NCI-H2227 (cell line): ENCODE results near the gene ERVK3-1.
A peak's percentile ranks its signal among the peaks of the same experiment; 100 is the strongest.
"Not testable (repeated sequence)": the region's sequence is repeated elsewhere in the genome, so short reads cannot be mapped to it uniquely, and the experiment has no call there.

Source experiments
- DNase-seq: peaks from one replicate; lab custom pipeline; 2025; ENCODE audit not compliant: unreplicated experiment; lab: John Stamatoyannopoulos, UW

The ERVK3-1 gene, protein sequence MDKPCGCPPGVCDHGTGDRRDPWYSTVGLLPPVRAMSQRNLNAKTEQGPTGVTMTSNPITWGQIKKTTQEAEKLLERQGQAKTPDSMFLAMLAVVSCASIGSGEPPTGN

DNA sequence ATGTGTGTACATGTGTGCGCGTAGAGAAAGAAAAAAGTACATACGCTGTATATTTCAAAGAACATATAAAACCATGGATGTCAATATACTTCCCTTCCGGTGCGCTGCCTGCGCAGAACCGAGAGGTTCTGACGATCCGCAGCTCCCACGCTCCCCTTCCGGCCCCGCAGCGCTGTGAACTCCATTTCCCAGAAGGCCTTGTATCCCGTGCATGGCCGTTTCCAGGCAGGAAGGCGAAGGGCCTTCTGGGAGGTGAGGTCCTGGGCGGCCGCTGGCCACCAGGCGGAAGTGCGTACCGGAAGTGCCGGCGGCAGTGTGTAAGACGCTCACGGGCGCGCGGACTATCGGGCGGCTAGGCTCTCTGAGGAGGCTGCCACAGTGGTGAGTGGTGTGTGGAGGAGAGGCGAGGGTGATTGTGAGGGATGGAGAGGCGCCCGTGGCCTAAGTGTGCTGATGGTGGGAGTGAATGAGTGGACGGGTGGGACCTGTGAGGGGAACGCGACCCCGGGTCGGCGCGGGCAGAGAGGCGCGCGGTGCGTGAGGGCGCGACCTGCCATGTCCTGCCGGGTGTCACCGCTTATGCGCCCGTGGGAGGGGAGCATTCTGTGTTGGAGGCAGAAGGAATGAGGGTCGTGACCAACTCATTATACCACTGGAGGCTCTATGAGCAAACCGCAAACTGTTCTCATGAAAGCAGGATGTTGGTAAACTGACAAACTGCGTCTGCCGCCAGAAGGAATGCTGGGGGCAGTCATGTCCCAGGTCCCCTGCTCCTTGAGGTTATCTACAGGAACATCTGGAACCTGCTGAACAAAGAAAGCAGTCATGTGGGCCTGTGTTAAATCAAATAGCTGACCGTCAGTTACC, at the start of gene ERVK3-1:
ERVK3-1 (plus strand) TSS at position 313 of the 867 bp plus-strand sequence. CDS start 6,792 bp downstream, outside the sequence.
- peak; percentile 100 for DNase-seq

DNA sequence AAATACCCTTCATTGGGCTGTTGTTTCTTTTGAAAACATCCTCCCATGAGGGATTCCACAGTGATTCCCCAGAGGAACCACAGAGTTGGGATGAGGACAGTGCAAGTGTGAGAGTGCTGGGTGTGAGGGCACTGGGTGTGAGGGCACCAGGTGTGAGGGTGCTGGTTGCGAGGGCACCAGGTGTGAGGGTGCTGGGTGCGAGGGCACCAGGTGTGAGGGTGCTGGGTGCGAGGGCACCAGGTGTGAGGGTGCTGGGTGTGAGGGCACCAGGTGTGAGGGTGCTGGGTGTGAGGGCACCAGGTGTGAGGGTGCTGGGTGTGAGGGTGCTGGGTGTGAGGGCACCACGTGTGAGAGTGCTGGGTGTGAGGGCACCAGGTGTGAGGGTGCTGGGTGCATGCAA, 46.9 kb upstream of the ERVK3-1 start:
- DNase-seq: not testable (repeated sequence)

DNA sequence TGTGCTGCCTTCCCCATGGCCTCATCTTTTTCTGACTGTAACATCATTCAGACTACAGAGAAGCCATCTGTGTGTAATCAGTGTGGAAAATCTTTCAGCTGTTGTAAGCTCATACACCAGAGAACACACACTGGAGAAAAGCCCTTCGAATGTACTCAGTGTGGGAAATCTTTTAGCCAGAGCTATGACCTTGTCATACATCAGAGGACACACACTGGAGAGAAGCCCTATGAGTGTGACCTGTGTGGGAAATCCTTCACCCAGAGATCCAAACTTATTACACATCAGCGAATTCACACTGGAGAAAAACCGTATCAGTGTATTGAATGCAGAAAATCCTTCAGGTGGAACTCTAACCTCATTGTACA, 43.6 kb upstream of the ERVK3-1 start:
- no peak for DNase-seq

DNA sequence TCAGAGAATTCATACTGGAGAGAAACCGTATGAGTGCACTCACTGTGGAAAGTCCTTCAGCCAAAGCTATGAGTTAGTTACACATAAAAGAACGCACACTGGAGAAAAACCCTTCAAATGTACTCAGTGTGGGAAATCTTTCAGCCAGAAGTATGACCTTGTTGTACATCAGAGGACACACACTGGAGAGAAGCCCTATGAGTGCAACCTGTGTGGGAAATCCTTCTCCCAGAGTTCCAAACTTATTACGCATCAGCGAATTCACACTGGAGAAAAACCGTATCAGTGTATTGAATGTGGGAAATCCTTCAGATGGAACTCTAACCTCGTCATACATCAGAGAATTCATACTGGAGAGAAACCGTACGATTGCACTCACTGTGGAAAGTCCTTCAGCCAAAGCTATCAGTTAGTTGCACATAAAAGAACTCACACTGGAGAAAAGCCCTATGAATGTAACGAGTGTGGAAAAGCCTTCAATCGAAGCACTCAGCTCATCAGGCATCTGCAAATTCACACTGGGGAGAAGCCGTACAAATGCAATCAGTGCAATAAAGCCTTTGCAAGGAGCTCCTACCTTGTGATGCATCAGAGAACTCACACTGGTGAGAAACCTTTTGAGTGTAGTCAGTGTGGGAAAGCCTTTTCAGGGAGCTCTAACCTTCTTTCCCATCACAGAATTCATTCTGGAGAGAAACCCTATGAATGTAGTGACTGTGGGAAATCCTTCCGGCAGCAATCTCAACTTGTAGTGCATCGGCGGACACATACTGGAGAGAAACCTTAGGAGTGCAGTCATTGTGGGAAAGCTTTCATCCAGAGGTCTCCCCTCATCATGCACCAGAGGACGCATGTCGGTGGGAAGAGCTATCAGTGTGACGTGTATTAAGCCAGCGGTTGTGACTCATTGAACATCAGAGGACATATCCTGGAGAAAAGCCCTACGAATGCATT, 42.9 kb upstream of the ERVK3-1 start:
- no peak for DNase-seq

DNA sequence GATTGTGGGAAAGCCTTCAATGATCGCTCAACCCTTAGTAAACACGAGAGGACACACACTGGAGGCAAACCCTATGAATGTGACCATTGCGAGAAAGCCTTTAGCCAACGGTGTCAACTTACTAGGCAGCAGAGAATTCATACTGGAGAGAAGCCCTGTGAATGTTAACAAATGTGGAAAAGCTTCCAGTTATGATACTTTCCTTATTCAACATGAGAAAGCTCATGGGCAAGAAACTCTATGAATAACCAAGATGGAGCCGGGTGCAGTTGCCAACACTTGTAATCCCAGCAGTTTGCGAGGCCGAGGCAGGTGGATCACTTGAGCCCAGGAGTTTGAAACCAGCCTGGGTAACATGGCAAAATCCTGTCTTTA, 42.3 kb upstream of the ERVK3-1 start:
- no peak for DNase-seq

DNA sequence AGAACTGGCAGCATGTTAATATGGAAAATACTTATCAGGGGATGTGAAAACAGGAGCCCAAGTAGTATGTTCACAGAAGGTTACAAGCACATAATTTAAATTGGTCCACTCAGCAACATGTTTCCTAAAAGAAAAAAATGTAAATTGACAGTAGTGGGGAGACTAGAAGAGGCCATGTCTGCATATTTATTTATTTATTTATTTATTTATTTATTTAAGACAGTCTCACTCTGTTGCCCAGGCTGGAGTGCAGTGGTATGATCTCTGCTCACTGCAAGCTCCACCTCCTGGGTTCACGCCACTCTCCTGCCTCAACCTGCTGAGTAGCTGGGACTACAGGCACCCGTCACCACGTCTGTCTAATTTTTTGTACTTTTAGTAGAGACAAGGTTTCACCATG, 40.1 kb upstream of the ERVK3-1 start:
- DNase-seq: no peak

DNA sequence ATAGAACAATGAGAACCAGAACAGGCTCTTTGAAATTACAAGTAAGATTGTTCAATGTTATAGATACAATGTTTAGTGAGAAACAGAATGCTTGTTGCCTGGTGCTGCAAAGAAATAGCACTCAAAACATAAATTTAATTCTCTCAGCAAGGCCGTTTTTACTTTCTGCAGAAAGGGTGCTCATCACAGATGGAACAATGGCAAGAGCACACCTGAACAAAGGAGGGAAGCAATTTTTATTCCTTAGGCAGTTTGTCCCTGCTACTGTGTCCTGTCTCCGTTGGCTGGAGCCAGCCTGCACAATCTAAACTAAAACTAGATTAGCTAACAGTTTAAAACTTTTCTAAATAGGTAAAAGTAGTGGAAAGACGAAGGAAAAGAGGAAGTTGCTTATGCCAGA, 36.8 kb upstream of the ERVK3-1 start:
- DNase-seq: no peak

DNA sequence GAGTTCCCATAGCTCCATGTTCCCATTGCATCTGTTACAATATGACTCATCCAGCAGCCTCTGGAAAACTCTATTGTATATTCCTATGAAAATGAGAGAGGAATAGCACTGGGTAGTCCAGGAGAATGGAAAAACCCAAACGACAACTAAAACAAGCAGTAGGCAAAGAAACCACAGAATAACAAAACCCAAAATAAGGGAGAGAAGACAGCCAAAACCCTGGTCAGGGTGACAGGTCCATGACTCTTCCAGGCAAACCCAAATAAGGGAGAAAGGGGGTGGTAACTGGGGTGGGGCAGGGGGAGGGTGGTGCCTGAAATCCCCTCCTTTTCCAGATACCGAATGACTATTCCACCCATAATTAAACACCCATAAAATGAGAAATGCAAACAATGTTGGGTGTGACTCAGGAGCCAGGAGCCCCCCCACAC, 30.4 kb upstream of the ERVK3-1 start:
- DNase-seq: no peak

DNA sequence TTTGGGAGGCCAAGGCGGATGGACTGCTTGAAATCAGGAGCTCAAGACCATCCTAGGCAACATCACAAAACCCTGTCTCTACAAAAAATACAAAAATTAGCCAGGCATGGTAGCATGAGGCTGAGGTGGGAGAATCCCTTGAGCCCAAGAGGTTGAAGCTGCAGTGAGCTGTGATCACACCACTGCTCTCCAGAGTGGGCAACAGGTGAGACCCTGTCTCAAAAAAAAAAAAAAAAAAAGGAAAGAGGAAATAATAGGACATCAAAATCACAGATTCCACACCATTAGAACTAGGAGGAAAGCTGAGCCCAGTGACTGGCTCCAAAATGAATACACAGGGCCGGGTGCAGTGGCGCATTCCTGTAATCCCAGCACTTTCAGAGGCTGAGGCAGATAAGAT, 29.6 kb upstream of the ERVK3-1 start:
- DNase-seq: no peak

DNA sequence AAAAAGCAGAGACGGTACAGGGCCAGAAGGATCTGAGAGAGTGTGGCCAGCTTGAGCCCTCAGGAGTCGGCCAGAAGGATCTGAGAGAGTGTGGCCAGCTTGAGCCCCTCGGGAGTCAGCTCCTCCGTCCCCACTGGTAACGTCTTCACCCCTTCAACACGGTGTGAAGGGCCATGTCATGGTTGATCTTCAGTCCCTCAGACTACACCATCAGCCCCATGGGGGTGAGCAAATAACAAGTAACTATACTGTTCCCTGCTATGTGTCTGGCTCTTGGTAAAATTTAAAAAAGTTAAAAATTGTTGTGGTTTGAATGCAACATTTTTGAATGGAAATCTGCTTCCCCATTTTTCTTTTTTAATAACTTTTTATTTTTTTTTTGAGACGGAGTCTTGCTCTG, 28.0 kb upstream of the ERVK3-1 start:
- no peak for DNase-seq

DNA sequence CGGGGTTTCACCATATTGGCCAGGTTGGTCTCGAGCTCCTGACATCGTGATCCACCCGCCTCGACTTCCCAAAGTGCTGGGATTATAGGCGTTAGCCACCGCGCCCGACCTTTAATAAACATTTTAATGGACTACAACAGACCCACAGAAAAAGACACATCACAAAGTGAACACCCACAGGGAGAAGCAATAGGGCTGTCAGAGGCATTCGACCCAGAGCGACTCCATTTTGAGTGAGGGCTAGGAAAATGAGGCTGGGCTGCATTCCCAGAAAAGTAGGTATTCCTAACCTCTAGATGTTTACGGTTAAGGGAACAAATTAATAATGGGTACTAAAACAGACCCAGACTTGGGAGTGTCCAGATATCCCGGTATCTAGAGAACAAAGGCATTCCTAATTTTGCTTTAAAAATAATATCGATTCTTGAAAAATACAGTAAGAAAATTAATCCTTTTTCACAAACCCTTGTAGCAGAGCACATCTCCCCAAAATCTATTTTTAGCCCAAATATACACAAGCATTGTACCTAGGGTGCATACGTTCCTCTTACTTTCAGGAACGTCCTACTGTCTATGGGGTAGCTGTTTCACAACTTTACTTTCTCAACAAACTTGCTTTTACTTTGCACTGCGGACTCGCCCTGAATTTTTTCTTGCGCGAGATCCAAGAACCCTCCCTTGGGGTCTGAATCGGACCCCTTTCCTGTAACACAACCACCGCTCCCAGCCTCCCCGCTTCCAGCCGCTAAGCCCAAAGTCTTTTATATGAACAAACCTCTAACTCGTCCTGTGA, 27.2 kb upstream of the ERVK3-1 start:
- no peak for DNase-seq

DNA sequence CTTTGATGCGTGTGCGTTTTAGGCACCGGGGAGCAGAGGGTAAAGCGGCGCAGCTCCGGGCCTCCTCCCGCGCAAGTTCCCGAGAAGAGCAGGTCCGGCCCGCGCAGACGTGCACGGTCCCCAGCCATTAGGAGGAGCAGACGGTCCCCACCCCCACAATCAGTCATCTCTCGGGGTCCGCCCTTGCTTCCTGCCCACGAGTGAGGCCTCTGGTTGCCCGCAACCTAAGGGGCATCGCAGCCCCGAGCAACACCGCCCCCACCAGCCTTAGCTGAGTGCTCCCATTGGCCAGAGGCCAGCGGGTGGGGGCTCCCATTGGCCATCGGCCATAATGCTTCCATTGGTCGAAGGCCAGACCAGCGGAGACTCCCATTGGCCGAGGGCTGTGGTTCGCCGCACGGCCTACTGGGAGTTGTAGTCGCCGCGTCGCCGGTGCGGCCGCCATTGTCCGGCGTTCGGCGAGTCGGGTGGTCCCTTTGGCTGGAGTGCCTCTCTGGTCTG, 26.6 kb upstream of the ERVK3-1 start, which contains the start of gene ZNF8:
ZNF8 (plus strand) TSS at position 415 of the 501 bp plus-strand sequence. CDS start 127 bp downstream, outside the sequence.
- peak; percentile 100 for DNase-seq

DNA sequence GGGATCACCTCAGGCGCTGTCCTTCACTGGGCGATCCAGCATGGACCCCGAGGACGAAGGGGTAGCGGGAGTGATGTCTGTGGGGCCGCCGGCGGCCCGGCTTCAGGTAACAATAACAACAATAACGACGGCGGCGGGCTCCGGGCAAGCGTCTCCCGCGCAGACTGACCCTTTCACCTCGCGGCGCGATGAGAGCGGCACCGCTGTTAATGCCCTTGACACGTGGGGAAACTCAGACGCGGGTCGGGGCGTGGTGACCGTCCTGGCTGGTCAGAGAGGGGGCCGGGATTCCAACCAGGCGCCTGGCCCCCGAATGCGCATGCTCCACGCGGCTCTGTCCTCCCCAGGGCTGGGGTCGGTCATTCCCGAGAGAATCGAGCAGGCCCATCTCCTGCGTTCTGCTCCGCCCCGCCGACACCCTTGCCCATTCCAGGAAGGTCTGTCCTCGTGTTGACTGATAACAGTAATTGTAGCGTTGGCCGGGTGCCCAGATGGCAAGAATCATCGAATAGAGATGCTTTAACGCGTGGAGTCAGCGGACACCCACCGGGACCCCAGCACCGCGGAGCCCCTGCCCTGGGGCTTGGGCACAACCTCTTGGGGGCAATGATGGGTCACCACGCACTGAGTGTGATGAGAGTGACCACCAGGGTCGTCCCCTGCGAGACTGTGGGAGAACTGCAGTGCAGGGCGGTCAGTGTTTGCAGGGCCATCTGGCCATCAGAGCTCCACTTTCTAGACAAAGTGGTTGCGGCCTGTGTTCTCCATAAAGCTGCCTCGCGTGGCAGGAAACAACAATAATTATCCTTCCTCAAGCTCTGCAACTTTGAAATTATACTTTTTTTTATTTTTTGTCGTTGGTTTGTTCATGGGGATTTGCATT, 25.9 kb upstream of the ERVK3-1 start:
- DNase-seq: peak; percentile 96

DNA sequence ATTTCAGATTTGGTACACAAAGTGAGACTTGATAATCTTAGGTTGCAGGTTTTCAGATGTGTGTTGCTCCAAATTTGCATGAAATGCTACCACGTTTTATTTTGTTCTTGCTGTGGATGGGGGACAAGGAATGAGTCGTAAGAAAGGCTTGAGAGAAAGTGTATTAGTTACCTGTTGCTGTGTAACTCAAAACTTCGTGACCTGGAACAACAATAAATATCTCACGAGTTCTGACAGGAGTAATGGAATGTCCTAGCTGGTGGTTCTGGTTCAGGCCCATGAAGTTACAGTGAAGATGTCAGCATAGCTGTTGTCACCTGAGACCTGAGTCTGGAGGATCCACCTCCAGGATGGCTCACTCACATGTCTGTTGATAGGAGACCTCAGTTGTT, 25.3 kb upstream of the ERVK3-1 start:
- no peak for DNase-seq

DNA sequence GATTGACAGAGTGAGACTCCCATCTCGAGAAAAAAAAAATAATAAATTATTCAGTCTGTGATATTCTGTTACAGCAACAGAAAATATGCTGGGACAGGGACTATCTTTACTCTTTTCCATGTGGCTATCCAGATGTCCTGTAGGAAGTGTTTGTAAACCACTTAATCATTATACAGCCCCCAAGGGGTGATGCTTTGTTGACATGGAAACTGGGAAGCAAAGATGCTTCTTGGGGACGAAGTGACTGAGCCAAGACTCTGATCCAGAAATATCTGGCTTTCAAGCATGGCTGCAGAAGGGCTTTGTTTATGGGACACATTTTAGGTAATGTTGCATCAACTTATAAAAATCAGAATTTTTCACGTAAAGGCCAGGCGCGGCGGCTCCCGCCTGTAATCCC, 21.0 kb upstream of the ERVK3-1 start:
- no peak for DNase-seq

DNA sequence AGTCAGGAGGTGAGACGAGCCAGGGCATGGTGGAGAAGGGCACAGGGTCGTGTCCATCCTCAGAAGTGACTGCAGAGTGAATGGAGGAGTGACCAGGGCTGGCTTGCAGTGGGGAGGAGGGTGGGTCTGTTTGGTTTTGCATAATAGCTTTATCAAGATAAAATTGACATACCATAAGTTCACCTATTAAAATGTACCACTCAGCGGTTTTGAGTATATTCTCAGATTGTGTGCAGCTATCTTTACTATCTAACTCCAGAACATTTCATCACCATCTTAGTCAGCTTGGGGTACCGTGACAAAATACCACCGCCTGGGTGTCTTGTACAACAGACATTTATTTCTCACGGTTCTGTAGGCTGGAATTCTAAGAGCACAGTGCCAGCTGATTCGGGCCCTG, 13.2 kb upstream of the ERVK3-1 start:
- DNase-seq: no peak

DNA sequence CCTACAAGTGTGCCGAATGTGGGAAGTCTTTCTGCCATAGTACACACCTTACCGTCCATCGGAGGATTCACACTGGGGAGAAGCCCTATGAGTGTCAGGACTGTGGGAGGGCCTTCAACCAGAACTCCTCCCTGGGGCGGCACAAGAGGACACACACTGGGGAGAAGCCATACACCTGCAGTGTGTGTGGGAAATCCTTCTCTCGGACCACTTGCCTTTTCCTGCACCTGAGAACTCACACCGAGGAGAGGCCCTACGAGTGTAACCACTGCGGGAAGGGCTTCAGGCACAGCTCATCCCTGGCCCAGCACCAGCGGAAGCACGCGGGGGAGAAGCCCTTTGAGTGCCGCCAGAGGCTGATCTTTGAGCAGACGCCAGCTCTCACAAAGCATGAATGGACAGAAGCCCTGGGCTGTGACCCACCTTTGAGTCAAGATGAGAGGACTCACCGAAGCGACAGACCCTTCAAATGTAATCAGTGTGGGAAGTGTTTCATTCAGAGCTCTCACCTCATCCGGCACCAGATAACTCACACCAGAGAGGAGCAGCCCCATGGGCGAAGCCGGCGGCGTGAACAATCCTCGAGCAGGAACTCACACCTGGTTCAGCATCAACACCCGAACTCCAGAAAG, 10.3 kb upstream of the ERVK3-1 start:
- no peak for DNase-seq

DNA sequence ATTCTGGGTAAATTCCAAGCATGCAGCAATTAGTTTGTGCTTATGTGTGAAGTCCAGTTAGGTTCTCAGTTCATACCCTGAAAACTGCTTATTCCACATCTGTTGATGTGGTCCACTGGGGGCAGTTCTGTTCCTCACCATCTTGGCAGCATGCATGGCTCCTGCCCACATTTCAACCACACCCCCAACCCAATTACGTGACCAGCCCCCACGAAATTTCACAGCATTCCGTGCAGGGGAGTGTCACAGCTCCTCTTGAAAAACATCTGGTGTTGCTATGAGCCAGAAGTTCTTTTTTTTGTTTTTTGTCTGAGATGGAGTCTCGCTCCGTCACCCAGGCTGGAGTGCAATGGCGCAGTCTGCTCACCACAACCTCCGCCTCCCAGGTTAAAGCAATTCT, 9.1 kb upstream of the ERVK3-1 start:
- no peak for DNase-seq

DNA sequence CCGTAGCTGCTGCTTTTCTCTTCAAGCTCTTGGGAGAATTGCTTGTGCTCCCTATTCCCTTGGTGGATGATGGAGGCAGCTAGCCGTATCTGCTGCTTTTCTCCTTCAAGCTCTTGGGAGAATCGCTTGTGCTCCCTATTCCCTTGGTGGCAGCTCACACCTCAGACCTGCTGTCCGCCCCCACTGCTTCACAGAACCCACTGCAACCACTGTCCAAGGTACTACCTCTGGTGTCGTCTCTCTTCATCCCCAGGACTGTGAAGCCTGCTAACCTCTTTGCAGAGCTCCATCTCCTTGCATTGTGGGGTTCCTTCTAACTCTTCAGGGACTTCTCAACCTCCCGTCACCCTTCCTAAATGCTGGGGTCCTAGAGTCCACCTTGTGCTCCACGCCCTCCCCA, 4.6 kb upstream of the ERVK3-1 start:
- DNase-seq: no peak
